GM23248 (cell line): ENCODE data around the gene HECTD3. TPM values are rescaled to one million over a fixed set of nuclear protein-coding genes. Genes with fewer than 3 reads are reported as not detected.

Source experiments
- DNase-seq: peaks from one replicate; pipeline ENCODE4 v3.0.0-alpha.2; 2015
- H2AFZ ChIP-seq: fragments of 200-600 bp; sonication (generic); 2 replicates; pipeline ENCODE4 v1.6.1; 2016; ENCODE audit warnings: antibody characterized with exemption
- H3F3A ChIP-seq: fragments of 200-600 bp; sonication (generic); 2 replicates; pipeline ENCODE4 v1.6.1; 2016; ENCODE audit warnings: mild to moderate bottlenecking, antibody characterized with exemption, mixed run types; ENCODE audit not compliant: insufficient read depth
- H3K27ac ChIP-seq: fragments of 200-600 bp; sonication (generic); 2 replicates; pipeline ENCODE4 v1.5.1; 2016; ENCODE audit warnings: mild to moderate bottlenecking
- H3K27me3 ChIP-seq: fragments of 200-600 bp; sonication (generic); replicated peaks from 2 replicates; pipeline ENCODE4 v1.6.1; 2016; ENCODE audit warnings: mild to moderate bottlenecking; ENCODE audit not compliant: insufficient read depth
- H3K36me3 ChIP-seq: fragments of 200-600 bp; sonication (generic); 2 replicates; pipeline ENCODE4 v1.6.1; 2016; ENCODE audit warnings: low read depth, mild to moderate bottlenecking
- H3K4me1 ChIP-seq: fragments of 200-600 bp; sonication (generic); 2 replicates; pipeline ENCODE4 v1.6.1; 2016; ENCODE audit warnings: mild to moderate bottlenecking; ENCODE audit not compliant: insufficient read depth
- H3K4me2 ChIP-seq: fragments of 200-600 bp; sonication (generic); one replicate; pipeline ENCODE4 v1.6.1; 2016; ENCODE audit warnings: mild to moderate bottlenecking; ENCODE audit not compliant: unreplicated experiment
- H3K4me3 ChIP-seq: fragments of 200-600 bp; sonication (generic); 2 replicates; pipeline ENCODE4 v1.5.1; 2016; ENCODE audit warnings: mild to moderate bottlenecking
- H3K79me2 ChIP-seq: fragments of 200-600 bp; sonication (generic); 2 replicates; pipeline ENCODE4 v1.6.1; 2016; ENCODE audit warnings: mild to moderate bottlenecking; ENCODE audit not compliant: insufficient read depth
- H3K9ac ChIP-seq: fragments of 200-600 bp; sonication (generic); 2 replicates; pipeline ENCODE4 v1.6.1; 2016; ENCODE audit warnings: mild to moderate bottlenecking
- H3K9me2 ChIP-seq: fragments of 200-600 bp; sonication (generic); 2 replicates; pipeline ENCODE4 v1.6.1; 2016; ENCODE audit warnings: mixed run types, mild to moderate bottlenecking, moderate library complexity; ENCODE audit not compliant: insufficient read depth
- H3K9me3 ChIP-seq: fragments of 200-600 bp; sonication (generic); one replicate; pipeline ENCODE4 v1.6.1; 2017; ENCODE audit warnings: low read depth
- H4K20me1 ChIP-seq: fragments of 200-600 bp; sonication (generic); 2 replicates; pipeline ENCODE4 v1.6.0; 2016; ENCODE audit not compliant: insufficient read depth
- EZH2 ChIP-seq: fragments of 200-600 bp; sonication (generic); IDR thresholded peaks from 2 replicates; pipeline ENCODE4 v1.6.1; 2018; ENCODE audit warnings: antibody characterized with exemption, mild to moderate bottlenecking; ENCODE audit not compliant: insufficient read depth, poor library complexity, severe bottlenecking
- EZH2phosphoT487 ChIP-seq: fragments of 200-600 bp; sonication (generic); IDR thresholded peaks from 2 replicates; pipeline ENCODE4 v1.6.1; 2018; ENCODE audit warnings: antibody characterized with exemption, moderate library complexity, mild to moderate bottlenecking, low read depth; ENCODE audit not compliant: insufficient read depth
- WGBS, 2 experiments: methylation state at CpG; one replicate each; pipeline ENCODE4 v1.1.6; 2015 to 2017; ENCODE audit warnings: low lambda C conversion rate in 2 of 2, low coverage in 1 of 2; ENCODE audit errors: missing lambda C conversion rate in 2 of 2; 5-methylcytosine and 5-hydroxymethylcytosine counted together
- in situ Hi-C: fragments of 300-500 bp; cut with MboI; formaldehyde crosslinking; loops from 2 replicates; pipeline ENCODE4 v1.15.0; 2020
- polyA plus RNA-seq: library from polyadenylated mRNA; unstranded; fragments of >200 nt; fragmentation: Nextera tagmentation; extraction: Ambion mirVana; gene quantifications from 2 replicates; pipeline ENCODE4 v1.2.1, GENCODE V29; 2016
- total RNA-seq: library from RNA; depleted of rRNA; stranded (reverse); fragments of >200 nt; shearing (Covaris generic); gene quantifications from 2 replicates; pipeline ENCODE4 v1.2.3, GENCODE V29; 2014

The HECTD3 gene
- total and polyA plus RNA-seq, 2 experiments from 2014 or later, result 17.0 to 21.1 TPM

- no peak overlapping the region for H2AFZ ChIP-seq
- H3K27ac ChIP-seq, result no peak overlapping the region
- H3F3A ChIP-seq, result peaks cover 7% of the 10 kb centered on the region; the same call in 1 of the 2 replicates
- H3K9me2 ChIP-seq, result no peaks in the 10 kb centered on the region
- peak; percentile 25 for DNase-seq
- TF ChIP-seq EZH2 (no peak), EZH2phosphoT487 (no peak)
- in situ Hi-C loops, result loop anchor here (10.0 kb wide), 2 partner anchors 248 to 448 kb away; no protein-coding TSS in a partner anchor
- H3K36me3 ChIP-seq, result no peaks in the 10 kb centered on the region
- no peaks in the 10 kb centered on the region for H4K20me1 ChIP-seq
- no peaks in the 10 kb centered on the region for H3K27me3 ChIP-seq
- H3K4me1 ChIP-seq, result peaks cover 6% of the 10 kb centered on the region; the same call in 1 of the 2 replicates
- H3K9ac ChIP-seq, result no peak overlapping the region
- H3K79me2 ChIP-seq, result no peaks in the 10 kb centered on the region
- no peak overlapping the region for H3K4me3 ChIP-seq
- WGBS, 2 experiments, result 84 to 94% methylated on average over 1 of the region's 1 CpG
- H3K4me2 ChIP-seq, result no peak overlapping the region
- no peaks in the 10 kb centered on the region for H3K9me3 ChIP-seq
These were observed 15.3 kb upstream of the HECTD3 start for GRCh38 chr1:45026446-45026845.

DNA sequence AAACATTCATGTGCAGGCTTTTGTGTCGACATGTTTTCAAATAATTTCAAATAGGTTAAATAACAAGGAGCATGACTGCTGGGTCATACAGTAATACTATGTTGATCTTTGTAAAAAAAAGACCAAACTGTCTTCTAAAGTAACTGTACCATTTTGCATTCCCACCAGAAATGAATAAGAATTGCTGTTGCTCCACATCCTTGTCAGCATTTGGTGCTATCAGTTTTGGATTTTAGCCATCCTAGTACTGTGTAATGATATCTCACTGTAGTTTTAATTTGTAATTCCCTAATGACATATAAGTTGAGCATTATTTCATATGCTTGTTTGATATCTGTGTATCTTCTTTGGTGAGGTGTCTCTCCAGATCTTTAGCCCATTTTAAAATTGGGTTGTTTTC, 12.5 kb upstream of the HECTD3 start:
- Histone ChIP-seq H3F3A (peaks cover 7% of the 10 kb centered on the region; the same call in 1 of the 2 replicates), H4K20me1 (no peaks in the 10 kb centered on the region), H3K9me3 (no peaks in the 10 kb centered on the region), H3K9me2 (no peaks in the 10 kb centered on the region), H3K4me2 (no peak overlapping the region), H3K27me3 (no peaks in the 10 kb centered on the region), H2AFZ (no peak overlapping the region), H3K4me3 (no peak overlapping the region), H3K9ac (no peak overlapping the region), H3K36me3 (no peaks in the 10 kb centered on the region), H3K4me1 (peaks cover 6% of the 10 kb centered on the region; the same call in 1 of the 2 replicates), H3K79me2 (no peaks in the 10 kb centered on the region), H3K27ac (no peak overlapping the region)
- DNase-seq, result no peak
- in situ Hi-C loops, result loop anchor here (10.0 kb wide), 2 partner anchors 251 to 451 kb away; no protein-coding TSS in a partner anchor
- TF ChIP-seq EZH2phosphoT487, result no peak
- TF ChIP-seq EZH2, result no peak
- 74 to 83% methylated on average over 1 of the region's 1 CpG for WGBS, 2 experiments

GRCh38 chr1:45018599-45019230, 7.6 kb upstream of the HECTD3 start:
- Histone ChIP-seq H3F3A (no peaks in the 10 kb centered on the region), H3K27ac (no peak overlapping the region), H3K9me3 (no peaks in the 10 kb centered on the region), H3K4me2 (no peak overlapping the region), H2AFZ (peak overlapping the region; percentile 32; the same call in 1 of the 2 replicates), H3K27me3 (no peaks in the 10 kb centered on the region), H3K79me2 (peaks cover 7% of the 10 kb centered on the region; the same call in 1 of the 2 replicates), H4K20me1 (no peaks in the 10 kb centered on the region), H3K9me2 (no peaks in the 10 kb centered on the region), H3K4me1 (0 out of 2 replicates have a peak, but pooled peaks cover 5% of the 10 kb centered on the region), H3K4me3 (no peak overlapping the region), H3K36me3 (0 out of 2 replicates have a peak, but pooled peaks cover 5% of the 10 kb centered on the region), H3K9ac (no peak overlapping the region)
- in situ Hi-C loops, result loop anchor here (5.0 to 10.0 kb wide), 2 partner anchors 279 to 476 kb away; partner anchors contain the start of gene TESK2
- DNase-seq, result peak; percentile 78
- TF ChIP-seq EZH2phosphoT487 (no peak), EZH2 (no peak)
- WGBS, 2 experiments, result 49 to 53% methylated on average over 16 of the region's 16 CpGs

GRCh38 chr1:45016767-45017166, 5.6 kb upstream of the HECTD3 start:
- Histone ChIP-seq H3K27me3 (no peaks in the 10 kb centered on the region), H4K20me1 (no peaks in the 10 kb centered on the region), H3K36me3 (0 out of 2 replicates have a peak, but pooled peaks cover 5% of the 10 kb centered on the region), H3K4me1 (0 out of 2 replicates have a peak, but pooled peaks cover 11% of the 10 kb centered on the region), H3K9me3 (no peaks in the 10 kb centered on the region), H3F3A (peaks cover 5% of the 10 kb centered on the region; the same call in 1 of the 2 replicates), H3K9ac (no peak overlapping the region), H3K4me3 (no peak overlapping the region), H3K79me2 (peaks cover 23% of the 10 kb centered on the region), H3K27ac (no peak overlapping the region), H3K9me2 (no peaks in the 10 kb centered on the region), H3K4me2 (no peak overlapping the region), H2AFZ (no peak overlapping the region)
- in situ Hi-C loops, result loop anchor here (5.0 to 10.0 kb wide), 2 partner anchors 281 to 478 kb away; partner anchors contain the start of gene TESK2
- TF ChIP-seq EZH2phosphoT487 (no peak), EZH2 (no peak)
- 76 to 78% methylated on average over 6 of the region's 6 CpGs for WGBS, 2 experiments
- no peak for DNase-seq
